Activated naive CD4-positive, alpha-beta T cell treated with anti-CD3 and anti-CD28 coated beads, Interleukin-2, amount 50 U/mL, for 16 hours (primary cell): ENCODE data around the gene DDX25.
"Not testable (repeated sequence)": the region's sequence is repeated elsewhere in the genome, so short reads cannot be mapped to it uniquely, and the experiment has no call there.

Experiments used
- DNase-seq: peaks from one replicate; pipeline ENCODE4 v3.0.0-alpha.2; 2020

Gene DDX25

DNA sequence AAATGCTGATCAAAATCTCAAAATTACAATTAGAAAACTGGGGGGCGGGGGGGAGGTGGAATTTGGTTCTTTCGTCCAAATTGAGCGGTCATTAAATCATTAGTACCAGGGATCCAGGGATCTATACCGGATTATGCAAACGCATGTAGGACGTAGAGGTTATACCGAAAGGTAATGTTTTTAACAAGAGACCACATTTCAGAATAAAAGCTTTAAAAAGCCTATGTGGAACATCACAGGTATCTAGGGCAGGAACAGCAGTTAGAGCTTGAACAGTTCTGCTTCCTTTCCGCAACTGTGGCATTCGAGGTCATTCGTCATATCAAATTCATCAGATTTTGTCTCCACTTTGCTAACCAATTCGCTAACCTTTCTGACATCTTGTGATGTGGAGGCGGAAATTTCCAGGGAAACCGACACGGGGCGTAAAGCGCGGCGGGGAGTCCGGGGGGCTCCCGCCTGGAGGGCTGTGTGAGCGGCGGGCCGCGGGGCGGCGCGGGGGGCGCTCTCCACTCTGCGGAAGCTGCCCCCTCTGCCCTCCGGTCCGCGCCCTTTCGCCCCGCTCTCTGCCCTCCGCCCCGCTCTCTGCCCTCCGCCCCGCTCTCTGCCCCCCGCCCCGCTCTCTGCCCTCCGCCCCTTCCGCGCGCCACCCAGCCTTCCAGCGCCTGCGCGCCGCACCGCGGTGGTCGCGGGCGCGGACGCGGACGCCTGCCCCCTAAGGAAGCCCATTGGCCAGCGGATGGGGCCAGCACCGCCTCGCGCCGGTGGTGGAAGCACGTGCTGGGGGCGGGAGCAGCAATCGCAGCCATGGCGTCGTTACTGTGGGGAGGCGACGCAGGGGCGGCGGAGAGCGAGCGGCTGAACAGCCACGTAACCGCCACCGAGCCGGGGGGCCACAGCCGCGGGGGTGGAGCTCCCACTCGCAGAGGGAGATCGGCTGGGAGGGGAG, at the start of gene DDX25:
DDX25 (plus strand) TSS at position 798 of the 949 bp plus-strand sequence; CDS start at position 808, 10 bp downstream.
- DNase-seq, result no peak

DNA sequence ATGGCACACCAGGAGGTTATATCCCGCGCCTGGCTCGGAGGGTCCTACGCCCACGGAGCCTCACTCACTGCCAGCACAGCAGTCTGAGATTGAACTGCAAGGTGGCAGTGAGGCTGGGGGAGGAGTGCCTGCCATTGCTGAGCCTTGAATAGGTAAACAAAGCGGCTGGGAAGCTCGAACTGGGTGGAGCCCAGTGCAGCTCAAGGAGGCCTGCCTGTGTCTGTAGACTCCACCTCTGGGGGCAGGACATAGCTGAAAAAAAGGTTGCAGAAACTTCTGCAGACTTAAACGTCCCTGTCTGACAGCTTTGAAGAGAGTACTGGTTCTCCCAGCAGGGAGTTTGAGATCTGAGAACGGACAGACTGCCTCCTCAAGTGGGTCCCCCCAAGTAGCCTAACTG, 46.6 kb upstream of the DDX25 start:
- not testable (repeated sequence) for DNase-seq

DNA sequence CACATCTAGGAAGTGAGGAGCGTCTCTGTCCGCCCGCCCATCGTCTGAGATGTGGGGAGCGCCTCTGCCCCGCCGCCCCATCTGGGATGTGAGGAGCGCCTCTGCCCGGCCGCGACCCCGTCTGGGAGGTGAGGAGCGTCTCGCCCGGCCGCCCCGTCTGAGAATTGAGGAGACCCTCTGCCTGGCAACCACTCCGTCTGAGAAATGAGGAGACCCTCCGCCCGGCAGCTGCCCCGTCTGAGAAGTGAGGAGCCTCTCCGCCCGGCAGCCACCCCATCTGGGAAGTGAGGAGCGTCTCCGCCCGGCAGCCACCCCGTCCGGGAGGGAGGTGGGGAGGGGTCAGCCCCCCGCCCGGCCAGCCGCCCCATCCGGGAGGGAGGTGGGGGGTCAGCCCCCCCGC, 41.5 kb upstream of the DDX25 start:
- DNase-seq, result not testable (repeated sequence)

DNA sequence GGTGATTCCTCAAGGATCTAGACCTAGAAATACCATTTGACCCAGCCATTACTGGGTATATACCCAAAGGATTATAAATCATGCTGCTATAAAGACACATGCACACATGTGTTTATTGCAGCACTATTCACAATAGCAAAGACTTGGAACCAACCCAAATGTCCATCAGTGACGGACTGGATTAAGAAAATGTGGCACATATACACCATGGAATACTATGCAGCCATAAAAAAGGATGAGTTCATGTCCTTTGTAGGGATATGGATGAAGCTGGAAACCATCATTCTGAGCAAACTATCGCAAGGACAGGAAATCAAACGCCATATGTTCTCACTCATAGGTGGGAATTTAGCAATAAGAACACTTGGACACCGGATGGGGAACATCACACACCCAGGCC, 39.0 kb upstream of the DDX25 start:
- not testable (repeated sequence) for DNase-seq

DNA sequence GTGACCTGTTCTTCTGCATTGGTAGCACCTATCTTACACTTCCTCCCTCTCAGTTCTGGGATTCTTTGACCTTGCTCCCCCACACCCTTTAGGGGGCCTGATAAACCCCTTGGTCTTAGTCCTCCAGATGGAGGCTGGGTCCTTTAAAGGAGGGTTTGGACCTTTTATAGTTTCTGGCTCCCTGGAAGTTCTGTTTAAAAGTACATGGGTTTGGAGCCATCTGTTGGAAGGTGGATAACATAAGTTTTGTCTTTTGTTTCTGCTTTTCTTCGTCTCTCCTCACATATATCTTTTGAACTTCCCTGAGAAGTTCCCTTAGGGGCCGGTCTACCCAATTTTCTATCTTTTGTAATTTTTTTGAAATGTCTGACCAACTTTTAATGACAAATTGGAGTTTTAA, 34.8 kb upstream of the DDX25 start:
- no peak for DNase-seq

DNA sequence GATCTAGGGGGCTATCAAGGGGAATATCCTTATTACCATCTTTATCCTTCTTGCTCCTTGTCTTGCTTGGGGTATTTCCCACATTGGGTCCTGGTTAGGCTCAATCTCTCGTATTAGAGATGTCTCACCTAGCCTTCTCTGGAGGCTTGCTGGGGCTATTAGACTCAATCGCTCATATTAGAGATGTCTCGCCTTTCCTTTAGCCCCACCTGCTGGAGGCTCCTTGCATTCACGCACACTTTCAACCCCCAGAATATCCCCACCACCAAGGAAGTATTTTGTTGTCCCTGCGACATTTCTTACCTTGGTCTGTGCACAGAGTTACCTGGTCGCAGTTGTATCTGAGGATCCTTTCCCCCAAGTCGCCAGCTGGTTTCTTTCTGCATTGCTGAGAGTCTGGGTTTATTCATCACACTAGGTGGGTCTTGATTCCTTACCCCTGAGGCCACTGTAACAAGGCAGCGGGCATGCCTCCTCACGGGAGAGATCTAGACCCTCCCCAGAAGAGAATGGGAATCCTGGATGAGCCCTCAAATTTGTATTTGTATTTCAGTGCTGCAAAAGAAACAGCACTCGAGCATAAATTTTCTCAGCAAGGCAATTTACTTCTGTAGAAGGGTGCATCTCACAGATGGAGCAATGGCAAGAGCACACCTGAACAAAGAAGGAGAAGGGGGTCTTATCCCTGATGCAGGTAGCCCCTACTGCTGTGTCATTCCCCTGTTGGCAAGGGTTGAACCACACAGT, 32.7 kb upstream of the DDX25 start:
- no peak for DNase-seq

DNA sequence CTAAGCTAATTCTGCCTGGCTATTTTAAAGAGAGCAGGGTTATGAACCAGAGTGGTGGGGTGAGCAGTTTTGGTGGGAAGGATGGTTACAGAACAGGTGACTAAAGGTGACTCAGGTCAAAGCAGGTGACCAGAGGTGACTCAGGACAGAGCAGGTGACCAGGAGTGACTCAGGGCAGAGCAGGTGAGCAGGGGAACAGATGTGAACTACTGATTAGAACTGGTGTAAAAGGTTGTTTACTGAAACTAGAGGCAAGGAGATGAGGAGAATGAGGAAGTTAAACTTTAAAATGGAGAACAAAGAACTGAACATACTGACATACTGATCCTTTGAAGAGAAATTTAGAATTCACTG, 32.2 kb upstream of the DDX25 start:
- DNase-seq, result no peak

DNA sequence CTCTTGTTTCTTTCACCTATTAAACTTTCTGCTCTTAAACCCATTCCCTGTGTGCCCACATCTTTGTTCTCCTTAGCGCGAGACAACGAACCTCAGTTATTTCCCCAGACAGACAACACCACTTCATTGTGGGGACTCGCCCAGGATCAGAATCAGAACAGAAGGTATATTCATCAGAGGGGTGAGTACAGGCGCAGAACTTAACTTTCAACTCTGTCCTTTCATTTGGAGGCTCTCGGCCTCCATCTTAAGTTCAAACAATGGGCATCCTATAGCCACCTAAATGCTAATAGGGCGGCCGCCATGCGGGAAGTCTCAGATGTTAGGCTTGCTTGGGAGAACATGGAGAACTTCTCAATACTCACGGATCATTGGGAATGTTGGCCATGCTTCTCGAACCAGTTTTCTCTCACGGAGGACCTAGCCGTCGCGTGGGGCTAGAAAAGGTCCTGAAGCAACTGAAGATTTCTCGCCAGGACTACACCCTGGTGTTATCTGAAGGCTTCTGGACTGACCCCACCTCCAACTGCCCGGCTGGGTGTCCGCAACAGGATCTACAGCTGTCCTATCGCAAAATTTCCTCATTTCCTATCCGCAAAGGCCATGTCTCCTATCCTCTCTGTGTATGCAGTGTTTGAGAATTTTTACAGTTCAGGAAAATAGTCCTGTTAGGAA, 30.3 kb upstream of the DDX25 start:
- no peak for DNase-seq

DNA sequence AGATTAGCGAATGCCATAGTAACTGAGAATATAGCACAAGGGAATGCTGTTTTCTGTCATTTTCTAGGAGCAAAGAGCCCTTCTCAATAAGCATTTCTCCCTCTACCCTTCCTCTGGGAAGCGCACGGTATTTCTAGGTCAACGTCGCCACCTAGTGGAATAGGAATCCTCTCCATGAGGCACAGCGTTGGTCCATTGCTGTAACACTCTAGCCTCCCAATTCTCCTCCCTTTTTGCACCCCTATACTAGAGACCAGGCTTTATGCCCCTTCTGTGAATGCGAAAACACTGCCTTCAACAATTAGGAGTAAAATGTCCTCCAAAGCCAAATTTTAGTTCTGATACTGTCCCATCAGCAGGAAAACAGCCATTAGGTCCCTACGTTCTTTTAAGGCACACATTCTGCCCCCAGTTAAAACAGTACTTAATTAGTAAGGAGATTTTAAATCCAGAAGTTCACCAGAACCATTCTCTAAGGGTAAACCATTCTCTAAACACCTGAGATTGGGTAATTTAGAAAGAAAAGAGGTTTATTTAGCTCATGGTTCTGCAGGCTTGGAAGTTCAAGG, 29.7 kb upstream of the DDX25 start:
- peak; percentile 32 for DNase-seq

DNA sequence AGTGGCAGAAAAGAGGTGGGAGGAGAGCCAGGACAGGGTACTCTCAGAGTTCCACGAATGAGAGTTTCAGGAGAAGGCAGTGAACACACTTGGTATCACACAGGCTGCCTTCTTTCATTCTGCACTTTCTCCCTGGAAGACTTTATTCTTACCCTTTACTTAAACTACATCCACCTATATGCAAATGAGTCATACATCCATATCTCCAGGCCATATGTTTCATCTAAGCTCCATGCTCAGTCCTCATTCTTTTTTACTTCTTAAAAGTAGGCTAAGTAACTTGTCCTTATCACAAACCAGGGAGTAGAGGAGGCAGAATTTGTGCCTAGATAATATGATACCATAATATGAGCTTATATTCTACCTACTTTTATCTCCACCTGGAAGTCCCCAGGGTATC, 23.0 kb upstream of the DDX25 start:
- no peak for DNase-seq

DNA sequence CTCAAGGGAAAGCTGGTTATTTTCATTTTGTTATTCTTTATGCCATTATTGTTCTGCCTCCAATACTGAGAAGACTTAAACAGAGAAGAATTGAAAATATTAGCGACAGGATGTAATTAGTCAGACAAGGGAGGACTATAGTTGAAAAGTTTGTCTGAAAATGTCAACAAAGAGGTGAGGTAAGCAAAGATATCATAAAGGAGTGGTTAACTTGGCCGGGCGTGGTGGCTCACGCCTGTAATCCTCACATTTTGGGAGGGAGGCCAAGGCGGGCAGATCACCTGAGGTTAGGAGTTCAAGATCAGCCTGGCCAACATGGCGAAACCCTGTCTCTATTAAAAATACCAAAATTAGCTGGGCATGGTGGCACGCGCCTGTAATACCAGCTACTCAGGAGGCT, 20.9 kb upstream of the DDX25 start:
- DNase-seq, result no peak

DNA sequence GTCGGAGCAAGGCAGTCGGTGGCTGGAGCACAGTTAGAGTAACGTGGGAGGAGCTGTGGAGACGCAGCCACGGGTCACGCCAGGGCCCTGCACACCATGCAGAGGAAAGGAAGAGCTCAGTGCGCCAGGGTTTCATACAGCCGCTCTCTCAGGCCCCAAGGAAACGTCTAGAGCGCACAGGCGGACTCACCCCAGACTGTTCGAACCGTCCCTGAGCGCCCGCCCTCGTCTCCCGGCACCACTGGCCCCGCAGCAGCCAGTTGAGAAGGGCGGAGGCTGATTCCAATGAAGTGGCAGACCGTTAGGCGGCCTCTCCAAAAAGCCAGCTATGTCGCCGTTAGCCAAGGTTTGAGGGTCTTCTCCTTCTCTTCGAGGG, 17.3 kb upstream of the DDX25 start:
- DNase-seq, result peak; percentile 37

DNA sequence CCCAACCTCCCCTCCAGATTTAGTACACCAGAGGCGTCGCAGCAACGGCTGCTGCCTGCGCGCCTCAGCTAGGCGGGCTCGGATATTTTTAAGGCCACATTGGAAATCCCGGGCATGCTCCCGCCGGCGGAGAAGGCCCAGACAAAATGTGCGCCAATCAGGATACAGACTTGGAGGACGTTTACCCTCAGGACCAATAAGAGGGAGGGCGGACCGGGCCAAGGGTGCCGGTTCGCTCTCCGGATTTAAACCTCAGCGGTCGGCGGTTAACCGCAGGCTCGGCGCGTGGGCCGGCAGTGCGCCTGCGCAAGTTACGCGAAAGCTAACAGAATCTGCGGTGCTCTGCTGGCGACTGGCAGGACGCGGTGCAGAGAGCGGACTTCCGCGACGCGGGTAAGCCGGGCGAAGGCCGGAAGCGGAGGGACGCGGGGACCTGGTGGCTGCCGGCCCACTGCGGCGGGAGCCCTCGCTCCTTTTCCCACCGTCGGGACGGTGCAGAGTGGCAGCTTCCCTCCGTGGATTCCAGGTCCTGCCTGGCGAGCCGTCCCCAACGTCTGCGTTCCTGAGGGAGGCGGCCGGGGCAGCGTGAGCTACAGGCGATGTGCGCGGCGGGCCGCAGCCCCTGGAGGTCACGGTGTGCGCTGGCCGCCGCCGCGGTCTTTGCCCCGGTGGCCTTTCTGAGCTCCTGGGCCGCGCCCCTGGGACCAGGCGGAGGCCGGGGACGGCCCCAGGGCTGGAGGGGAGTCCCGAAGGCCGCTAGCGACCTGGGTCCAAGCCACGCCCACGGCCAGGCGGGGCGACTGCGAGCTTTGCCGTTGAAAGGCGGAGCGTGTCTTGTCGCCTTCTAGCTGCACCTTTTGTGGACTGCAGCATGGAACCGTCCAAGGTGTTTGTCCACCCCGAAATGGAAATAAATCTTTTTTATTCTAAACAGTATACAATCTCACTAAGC, 16.7 kb upstream of the DDX25 start, which contains the start of gene HYLS1:
HYLS1 (plus strand) TSS at position 296 of the 952 bp plus-strand sequence. CDS start 11,701 bp downstream, outside the sequence.
- DNase-seq, result peak; percentile 91

DNA sequence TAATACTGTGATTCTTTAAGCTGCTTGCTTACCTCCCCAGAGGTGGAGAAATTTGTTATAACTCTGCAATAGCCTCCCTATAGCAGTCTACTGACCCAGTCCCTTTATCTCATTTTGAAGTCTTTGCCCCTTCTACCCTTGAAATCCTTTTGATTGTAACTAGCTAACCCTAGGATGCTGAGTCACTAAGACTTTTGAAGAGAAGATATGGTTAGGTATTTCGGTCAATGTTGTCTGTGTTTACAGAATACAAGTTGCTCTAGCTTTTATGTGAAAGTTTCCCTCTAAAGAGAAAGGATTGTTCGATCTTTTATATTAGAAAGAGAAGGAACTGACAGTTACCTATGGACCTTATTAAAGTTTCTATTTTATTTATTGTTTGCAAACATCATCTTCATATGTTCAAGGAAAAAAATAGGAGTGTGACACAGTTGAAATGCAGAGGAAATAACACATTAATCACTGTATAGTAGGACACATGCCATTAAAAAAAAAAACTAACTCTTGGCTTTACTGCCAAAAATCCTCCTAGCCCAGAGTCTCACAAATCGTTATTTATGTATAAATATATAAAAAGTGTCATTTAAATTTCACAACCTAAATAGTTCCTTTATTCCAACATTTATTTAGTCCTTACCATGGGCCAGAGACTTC, 13.7 kb upstream of the DDX25 start:
- DNase-seq, result no peak

DNA sequence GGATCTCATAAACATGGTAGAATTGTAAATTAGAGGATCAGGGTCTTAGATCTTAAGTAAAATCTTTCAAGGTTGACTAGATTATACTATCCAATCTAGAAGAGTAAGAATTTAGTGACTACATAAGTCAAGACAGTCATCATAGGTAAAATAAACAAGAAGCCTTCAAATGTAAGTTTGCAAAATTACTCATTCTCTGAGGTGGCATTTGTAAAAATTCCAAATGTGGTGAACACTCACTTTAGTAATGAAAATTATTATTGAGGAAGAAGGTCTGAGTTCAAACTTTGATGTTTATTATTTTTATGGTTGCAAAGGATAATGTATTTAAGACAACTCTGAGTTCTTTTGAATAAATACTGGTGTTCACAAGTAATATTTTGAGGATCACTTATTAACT, 12.2 kb upstream of the DDX25 start:
- no peak for DNase-seq

DNA sequence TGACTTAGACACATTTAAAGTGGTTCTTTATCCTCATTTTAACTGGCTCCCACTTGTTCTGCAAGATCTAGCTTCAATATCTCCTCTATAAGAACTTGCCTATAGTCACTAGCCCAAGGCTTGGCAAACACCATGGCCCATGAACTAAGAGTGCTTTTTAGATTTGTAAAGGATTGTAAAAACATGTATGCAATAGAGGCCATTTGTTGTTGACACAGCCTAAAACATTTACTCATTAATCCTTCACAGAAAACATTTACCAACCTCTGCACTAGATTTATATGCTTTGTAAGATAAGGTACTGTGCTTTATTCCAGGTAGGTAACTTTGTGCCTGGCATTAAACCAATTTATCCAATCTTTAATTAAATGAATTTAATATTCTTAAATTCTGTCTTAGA, 11.3 kb upstream of the DDX25 start:
- DNase-seq, result no peak

DNA sequence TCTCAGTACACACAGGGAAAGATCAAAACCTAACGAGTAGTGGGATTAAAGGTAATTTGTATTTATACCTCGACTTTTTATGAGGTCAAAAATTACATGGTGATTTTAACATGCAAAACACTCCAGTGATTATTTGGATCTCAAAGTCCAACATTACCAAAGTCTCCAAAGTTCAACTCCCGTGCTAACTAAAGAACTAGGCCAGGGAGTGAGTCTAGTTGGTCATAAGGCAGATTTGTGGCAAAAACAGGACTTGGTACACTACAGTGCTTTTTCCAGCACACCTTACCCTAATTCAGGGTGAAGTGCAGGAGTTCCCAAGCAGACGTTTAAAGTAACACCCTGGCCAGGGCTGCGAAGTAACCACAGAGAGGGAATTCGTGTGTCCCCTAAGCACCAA, 2.4 kb upstream of the DDX25 start:
- DNase-seq, result no peak

DNA sequence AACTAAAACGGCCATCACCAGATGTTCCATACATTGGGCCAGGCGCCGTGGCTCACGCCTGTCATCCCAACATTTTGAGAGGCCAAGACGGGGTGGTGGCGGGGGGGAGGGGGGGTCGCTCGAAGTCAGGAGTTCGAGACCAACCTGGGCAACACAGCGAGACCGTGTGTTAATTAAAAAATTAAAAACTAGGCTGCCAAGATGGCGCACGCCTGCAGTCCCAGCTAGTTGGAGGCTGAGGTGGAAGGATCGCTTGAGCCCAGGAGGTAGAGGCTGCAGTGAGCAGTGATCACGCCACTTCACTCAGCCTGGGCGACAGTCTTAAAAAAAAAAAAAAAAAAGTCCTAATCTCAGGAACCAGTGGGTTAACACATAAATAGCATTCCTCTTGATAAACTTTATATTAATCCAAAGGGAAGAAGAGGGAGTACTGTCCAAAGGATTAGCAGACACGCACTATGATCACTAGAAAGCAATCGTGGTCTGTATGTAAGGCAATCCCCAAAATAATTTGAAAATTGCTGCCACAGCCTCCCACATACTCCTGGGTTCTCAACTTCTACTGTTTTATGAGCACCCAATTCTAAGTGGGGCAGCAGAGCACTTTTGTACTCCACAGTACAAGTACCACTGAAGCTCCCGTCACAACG, 1.9 kb upstream of the DDX25 start:
- DNase-seq, result no peak

DNA sequence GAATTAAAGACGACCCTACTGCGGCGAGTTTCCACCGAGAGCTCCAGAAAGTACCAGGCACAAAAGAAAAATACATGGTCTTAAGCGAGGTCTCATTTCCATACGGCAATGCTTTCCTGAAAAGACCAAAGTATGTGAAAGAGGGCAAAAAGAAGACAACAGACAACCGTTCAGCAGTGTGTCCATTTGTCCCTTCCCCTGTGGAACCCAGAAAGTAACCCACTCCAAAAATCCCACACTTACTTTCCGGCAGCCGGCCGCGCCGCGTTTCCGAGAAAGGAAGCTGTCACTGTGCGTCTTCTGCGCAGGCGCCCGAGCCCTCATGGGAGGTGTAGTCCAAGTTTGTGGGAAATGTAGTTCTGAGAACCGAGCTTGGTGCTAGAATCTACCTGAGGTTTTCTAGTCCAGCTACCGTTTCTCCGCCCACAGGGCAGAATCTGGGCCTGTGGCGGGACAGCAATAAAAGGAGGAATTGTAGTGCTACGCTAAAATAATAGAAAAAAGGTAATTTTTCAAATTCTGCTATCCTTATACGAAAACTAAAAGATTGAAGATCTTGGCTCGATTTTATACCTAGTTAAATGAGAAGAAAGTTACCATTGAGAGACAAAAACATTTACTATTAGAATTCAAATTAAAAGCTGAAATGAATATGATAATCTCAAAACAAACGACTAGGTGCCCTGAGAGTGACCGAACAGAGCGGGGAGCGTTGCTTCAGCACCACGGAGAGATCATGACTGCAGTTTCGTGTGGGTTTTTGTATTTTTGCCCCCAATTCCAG, 1.2 kb upstream of the DDX25 start, which contains the start of gene PUS3:
PUS3 (minus strand) TSS at position 280 of the 784 bp plus-strand sequence. CDS start 6,922 bp downstream, outside the sequence.
- peak; percentile 91 for DNase-seq

DNA sequence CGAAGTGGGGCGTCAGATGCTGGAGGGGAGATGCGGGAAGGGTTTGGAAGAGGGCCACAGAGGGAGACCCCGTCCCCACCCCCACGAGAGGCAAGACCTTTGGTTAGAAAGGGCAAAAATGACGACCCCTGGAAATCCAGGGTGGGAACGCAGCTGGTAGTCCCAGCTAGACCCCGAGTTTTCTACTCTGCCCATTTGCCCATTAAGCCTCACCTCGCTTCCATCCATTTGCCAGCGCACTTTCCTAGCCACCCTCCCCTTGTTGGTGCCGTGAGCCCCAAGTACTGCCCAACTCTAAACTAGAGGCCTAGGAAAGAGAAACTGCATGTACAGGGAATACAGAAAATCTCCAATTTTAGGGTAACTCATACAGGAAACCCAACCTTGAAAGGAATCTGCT, 370 bp downstream of the DDX25 start:
- no peak for DNase-seq
